Hypothalamus (tissue), 51 donors: ENCODE results near the gene C1QTNF1.
A peak's percentile ranks its signal among the peaks of the same experiment; 100 is the strongest.

Source experiments
- DNase-seq, 51 donors: peaks; one replicate each; lab custom pipeline; 2025; lab: John Stamatoyannopoulos, UW

The C1QTNF1 gene

GRCh38 chr17:78992542-78993212, 31.3 kb upstream of the C1QTNF1 start:
- DNase-seq, result no peak

- peak in 26 of 51 donors; percentile 18 to 68 (median 36) for DNase-seq
These were observed 30.6 kb upstream of the C1QTNF1 start for GRCh38 chr17:78993241-78993956.

DNA sequence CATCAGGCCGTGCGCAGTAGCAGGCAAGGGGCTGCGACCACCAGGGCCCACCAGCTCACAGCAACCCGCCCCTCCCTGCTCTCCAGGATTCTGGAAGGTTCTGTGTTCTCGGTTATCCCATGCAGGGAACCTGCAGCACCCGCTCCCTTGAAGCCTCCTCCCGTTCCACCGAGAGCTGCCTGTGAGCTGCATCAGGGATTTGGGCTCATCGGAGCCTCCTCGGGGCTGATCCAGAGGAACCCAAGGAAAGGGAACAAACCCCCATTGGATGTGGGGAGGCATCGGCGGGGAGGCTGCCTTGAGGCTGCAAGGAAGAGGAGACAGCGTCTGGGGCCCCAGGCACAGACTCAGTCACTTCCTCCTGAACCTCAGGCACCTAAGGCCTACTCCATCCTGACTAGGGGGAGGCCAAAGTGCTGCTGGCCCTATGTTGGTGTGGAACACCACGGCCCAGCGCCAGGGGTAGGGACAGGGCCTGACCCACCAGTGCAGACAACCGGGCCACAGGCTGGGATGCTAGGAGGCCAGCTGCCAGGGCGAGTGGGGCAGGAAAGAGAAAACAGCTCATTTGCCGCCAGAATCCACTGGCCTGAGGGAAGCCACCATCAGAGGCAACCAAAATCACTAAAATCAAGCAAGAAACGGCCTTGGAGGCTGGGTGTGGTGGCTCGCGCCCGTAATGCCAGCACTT, 29.8 kb upstream of the C1QTNF1 start:
- DNase-seq, result no peak

- no peak for DNase-seq
These were observed 28.8 kb upstream of the C1QTNF1 start for GRCh38 chr17:78995022-78995760.

- DNase-seq, result peak in 13 of 51 donors; percentile 17 to 55 (median 34)
These were observed 28.1 kb upstream of the C1QTNF1 start for GRCh38 chr17:78995761-78996451.

- no peak for DNase-seq
These were observed 27.2 kb upstream of the C1QTNF1 start for GRCh38 chr17:78996781-78997201.

GRCh38 chr17:78997231-78997741, 26.7 kb upstream of the C1QTNF1 start:
- no peak for DNase-seq

DNA sequence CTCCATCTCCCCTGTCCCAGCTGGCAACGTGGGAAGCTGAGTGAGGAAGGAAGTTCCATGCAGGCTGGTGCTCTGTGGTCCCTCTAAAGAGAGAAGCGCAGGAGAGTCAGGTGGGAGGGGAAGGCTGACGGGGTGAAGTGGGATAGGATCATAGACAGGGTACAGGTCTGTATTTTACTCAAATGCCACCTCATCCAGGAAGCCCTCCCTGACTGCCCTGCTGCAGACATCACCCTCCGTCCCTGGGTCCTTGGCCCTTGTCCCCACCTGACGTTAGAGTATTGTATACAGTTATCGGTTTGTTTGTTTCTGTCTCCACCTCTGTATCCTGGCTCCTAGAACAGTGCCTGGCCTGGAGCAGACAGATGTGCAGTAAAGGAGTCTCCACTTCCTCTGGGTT, 26.1 kb upstream of the C1QTNF1 start:
- no peak for DNase-seq

DNA sequence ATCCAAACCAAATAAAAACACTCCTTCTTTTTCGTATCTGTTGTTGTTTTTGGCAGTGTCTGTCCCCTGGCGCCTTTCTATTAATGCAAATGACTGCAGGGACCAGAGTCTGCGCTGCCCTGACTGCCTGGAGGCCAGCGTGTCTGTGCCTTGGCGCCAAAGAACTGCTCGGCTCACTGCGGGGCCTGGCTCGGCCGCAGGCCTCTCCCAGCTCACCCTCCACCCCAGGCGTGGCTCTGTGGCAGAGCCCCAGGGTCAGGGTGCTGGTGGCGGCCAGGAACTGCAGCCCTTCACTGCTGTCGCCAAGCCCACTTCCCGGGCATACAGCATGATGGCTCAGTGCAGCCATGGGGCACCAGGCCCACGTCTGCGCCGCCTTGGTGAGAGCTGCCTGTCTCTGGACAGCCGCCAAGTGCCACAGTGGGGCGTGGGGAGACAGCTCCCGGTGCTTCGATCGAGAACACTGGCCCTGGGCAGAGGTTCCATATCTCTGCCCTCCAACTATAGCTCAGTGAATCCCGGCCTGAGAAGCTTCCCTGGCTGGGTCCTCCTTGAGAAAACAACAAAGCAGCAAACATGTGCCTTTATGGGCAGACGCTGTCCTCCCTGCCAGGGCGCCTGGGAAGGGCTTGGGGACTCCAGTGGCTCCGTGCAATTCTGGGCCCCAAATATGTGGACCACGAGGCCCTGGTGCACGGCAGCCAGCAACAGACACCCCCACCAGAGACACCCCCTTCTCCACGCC, 25.5 kb upstream of the C1QTNF1 start:
- peak in 5 of 51 donors; percentile 27 to 41 (median 33) for DNase-seq

DNA sequence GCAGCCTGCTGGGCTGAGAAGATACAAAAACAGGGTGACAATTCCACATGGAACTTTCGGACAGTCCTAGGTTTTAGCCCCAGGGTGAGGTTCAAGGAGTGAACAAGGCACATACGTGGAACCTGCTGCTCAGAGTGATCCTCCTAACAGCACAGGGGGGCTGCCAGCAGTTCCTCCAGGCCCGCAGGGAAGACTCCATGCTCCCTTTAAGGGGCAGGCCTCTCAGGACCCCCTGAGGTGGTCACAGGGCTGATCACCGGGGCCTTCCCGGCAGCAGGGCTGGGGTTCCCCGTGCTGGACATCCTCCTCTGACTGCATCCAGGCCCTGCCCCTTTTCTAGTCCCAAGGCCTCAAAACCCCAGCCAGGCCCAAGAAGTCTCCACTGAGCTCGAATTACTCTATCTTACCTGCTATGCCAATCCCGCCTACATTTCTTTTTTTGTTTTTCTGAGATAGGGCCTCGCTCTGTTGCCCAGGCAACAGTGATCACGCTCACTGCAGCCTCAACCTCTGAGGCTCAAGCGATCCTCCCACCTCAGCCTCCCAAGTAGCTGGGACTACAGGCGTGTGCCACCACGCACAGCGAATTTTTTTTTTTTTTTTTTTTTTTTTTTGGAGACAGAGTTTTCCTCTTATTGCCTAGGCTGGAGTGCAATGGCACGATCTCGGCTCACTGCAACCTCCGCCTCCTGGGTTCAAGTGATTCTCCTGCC, 24.8 kb upstream of the C1QTNF1 start:
- no peak for DNase-seq

GRCh38 chr17:78999947-79000395, 24.0 kb upstream of the C1QTNF1 start:
- DNase-seq, result no peak

GRCh38 chr17:79000396-79001189, 23.4 kb upstream of the C1QTNF1 start:
- DNase-seq, result no peak

- no peak for DNase-seq
These were observed 22.6 kb upstream of the C1QTNF1 start for GRCh38 chr17:79001190-79002020.

GRCh38 chr17:79002291-79002690, 21.7 kb upstream of the C1QTNF1 start:
- DNase-seq, result no peak

- DNase-seq, result no peak
These were observed 21.0 kb upstream of the C1QTNF1 start for GRCh38 chr17:79002796-79003593.
